ENCODE data around the gene SLC5A9. TPM values are rescaled to one million over a fixed set of nuclear protein-coding genes. Genes with fewer than 3 reads are reported as not detected.

Gene SLC5A9
- polyA plus RNA-seq, 1 donor (not counting 4 experiments of a cell fraction or from before 2014, with no cell fraction given): not detected

GRCh38 chr1:48216313-48216712 lies 6.2 kb upstream of the SLC5A9 start:
- Histone ChIP-seq H3K9me1 (ENCODE audit: control insufficient read depth, extremely low read depth, insufficient read depth, low read length) (no peaks in the 10 kb centered on the region), H3K36me3 (ENCODE audit: control insufficient read depth in 2 of 2, extremely low read depth in 1 of 2, insufficient read depth in 2 of 2, low read length in 2 of 2) (no peaks in the 10 kb centered on the region), H3K9me3 (ENCODE audit: control insufficient read depth, low read depth, low read length) (no peaks in the 10 kb centered on the region), H3K27me3 (ENCODE audit: control insufficient read depth, extremely low read depth, insufficient read depth, low read length) (no peaks in the 10 kb centered on the region), H4K20me1 (ENCODE audit: control insufficient read depth, extremely low read depth, insufficient read depth, low read length) (no peaks in the 10 kb centered on the region), H3K79me2 (ENCODE audit: control insufficient read depth, insufficient read depth, low read length) (no peaks in the 10 kb centered on the region), H3K27ac (ENCODE audit: control insufficient read depth, insufficient read depth, low read length) (no peak overlapping the region), H3K9ac (ENCODE audit: control insufficient read depth, extremely low read depth, insufficient read depth, low read length) (no peak overlapping the region), H3K4me1 (ENCODE audit: control insufficient read depth, extremely low read depth, insufficient read depth, low read length) (no peaks in the 10 kb centered on the region), H3K4me2 (ENCODE audit: control insufficient read depth, extremely low read depth, insufficient read depth, low read depth, low read length) (no peak overlapping the region), H3K4me3 (ENCODE audit: control insufficient read depth in 2 of 3, extremely low read depth in 1 of 3, insufficient read depth in 2 of 3, low read depth in 1 of 3, low read length in 3 of 3) (no peak overlapping the region), H2AFZ (ENCODE audit: control insufficient read depth, low read length) (no peak overlapping the region)
- FAIRE-seq (no peak), DNase-seq (ENCODE audit: low read depth, low spot score) (no peak)
- TF ChIP-seq EZH2 (IDR thresholded peaks at IDR 0.05; ENCODE audit: low read length) (no peak), CTCF (optimal IDR thresholded peaks at IDR 0.05 in 1 of 3, IDR thresholded peaks at IDR 0.05 in 1 of 3, conservative IDR thresholded peaks at IDR 0.05 in 1 of 3; ENCODE audit: extremely low read depth in 1 of 3, insufficient read depth in 2 of 3, low read length in 3 of 3) (no peak)
- dilution Hi-C loops (cut with MboI; ENCODE audit: extremely low pct_ligation_motif_present, low sequenced_read_pairs): no loop called here

DNA sequence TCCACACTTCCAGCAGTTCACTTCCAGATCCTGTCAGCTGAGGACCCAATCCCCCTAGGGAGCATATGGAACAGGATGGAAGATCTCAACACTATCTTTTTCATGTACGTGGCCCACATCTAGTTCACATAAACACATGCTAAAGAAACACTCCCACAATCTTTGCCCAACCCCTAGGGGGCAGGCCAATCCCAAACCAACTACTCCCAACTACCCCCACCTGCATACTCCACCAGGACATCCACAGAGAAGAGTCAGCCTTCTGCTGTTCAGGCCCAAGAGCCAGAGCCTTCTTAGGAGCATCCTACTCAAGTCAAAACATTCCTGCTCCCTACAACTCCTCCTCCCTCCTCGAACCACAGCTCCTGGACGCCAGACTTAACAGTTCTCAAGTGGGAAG lies 5.6 kb upstream of the SLC5A9 start:
- no peaks in the 10 kb centered on the region for H4K20me1 ChIP-seq (ENCODE audit: control insufficient read depth, extremely low read depth, insufficient read depth, low read length)
- dilution Hi-C loops (cut with MboI; ENCODE audit: extremely low pct_ligation_motif_present, low sequenced_read_pairs): no loop called here
- DNase-seq (ENCODE audit: low read depth, low spot score) (no peak), FAIRE-seq (no peak)
- no peaks in the 10 kb centered on the region for H3K9me3 ChIP-seq (ENCODE audit: control insufficient read depth, low read depth, low read length)
- H3K9ac ChIP-seq (ENCODE audit: control insufficient read depth, extremely low read depth, insufficient read depth, low read length): no peak overlapping the region
- H3K27ac ChIP-seq (ENCODE audit: control insufficient read depth, insufficient read depth, low read length): no peak overlapping the region
- no peak overlapping the region for H2AFZ ChIP-seq (ENCODE audit: control insufficient read depth, low read length)
- H3K79me2 ChIP-seq (ENCODE audit: control insufficient read depth, insufficient read depth, low read length): no peaks in the 10 kb centered on the region
- H3K27me3 ChIP-seq (ENCODE audit: control insufficient read depth, extremely low read depth, insufficient read depth, low read length): no peaks in the 10 kb centered on the region
- H3K4me2 ChIP-seq (ENCODE audit: control insufficient read depth, extremely low read depth, insufficient read depth, low read depth, low read length): no peak overlapping the region
- no peaks in the 10 kb centered on the region for H3K9me1 ChIP-seq (ENCODE audit: control insufficient read depth, extremely low read depth, insufficient read depth, low read length)
- no peaks in the 10 kb centered on the region for H3K4me1 ChIP-seq (ENCODE audit: control insufficient read depth, extremely low read depth, insufficient read depth, low read length)
- TF ChIP-seq CTCF (optimal IDR thresholded peaks at IDR 0.05 in 1 of 3, IDR thresholded peaks at IDR 0.05 in 1 of 3, conservative IDR thresholded peaks at IDR 0.05 in 1 of 3; ENCODE audit: extremely low read depth in 1 of 3, insufficient read depth in 2 of 3, low read length in 3 of 3): peak; percentile 8 to 21 (median 15)
- TF ChIP-seq EZH2 (IDR thresholded peaks at IDR 0.05; ENCODE audit: low read length): no peak
- no peaks in the 10 kb centered on the region for H3K36me3 ChIP-seq (ENCODE audit: control insufficient read depth in 2 of 2, extremely low read depth in 1 of 2, insufficient read depth in 2 of 2, low read length in 2 of 2)
- no peak overlapping the region for H3K4me3 ChIP-seq (ENCODE audit: control insufficient read depth in 2 of 3, extremely low read depth in 1 of 3, insufficient read depth in 2 of 3, low read depth in 1 of 3, low read length in 3 of 3)
